BLaER1 (cell line): ENCODE data around the gene TIMM29.
"Not testable (repeated sequence)": the region's sequence is repeated elsewhere in the genome, so short reads cannot be mapped to it uniquely, and the experiment has no call there.

Experiments
- H3K27ac ChIP-seq: shearing (Covaris generic); formaldehyde crosslinking; 2 replicates; pipeline ENCODE4 v1.8.1; 2022
- H3K27me3 ChIP-seq: shearing (Covaris generic); formaldehyde crosslinking; 2 replicates; pipeline ENCODE4 v1.8.1; 2022
- H3K36me3 ChIP-seq: shearing (Covaris generic); formaldehyde crosslinking; 2 replicates; pipeline ENCODE4 v1.8.1; 2022
- H3K4me1 ChIP-seq: shearing (Covaris generic); formaldehyde crosslinking; 2 replicates; pipeline ENCODE4 v1.8.1; 2022
- H3K4me2 ChIP-seq: shearing (Covaris generic); formaldehyde crosslinking; 2 replicates; pipeline ENCODE4 v1.8.1; 2022
- H3K4me3 ChIP-seq: shearing (Covaris generic); formaldehyde crosslinking; 2 replicates; pipeline ENCODE4 v1.8.1; 2022
- H3K9ac ChIP-seq: shearing (Covaris generic); formaldehyde crosslinking; 2 replicates; pipeline ENCODE4 v1.8.1; 2022
- H3K9me3 ChIP-seq: shearing (Covaris generic); formaldehyde crosslinking; 2 replicates; pipeline ENCODE4 v1.8.1; 2022
- H4K20me1 ChIP-seq: shearing (Covaris generic); formaldehyde crosslinking; 2 replicates; pipeline ENCODE4 v1.8.1; 2022
- Cebpa-rat ChIP-seq: shearing (Covaris generic); IDR thresholded peaks from 2 replicates; pipeline ENCODE4 v1.8.1; 2022

The TIMM29 gene

GRCh38 chr19:10936661-10937084 lies 8.1 kb downstream of the TIMM29 start:
- H3K4me2 ChIP-seq: 0 out of 2 replicates have a peak overlapping the region, but pooled peaks have one; percentile 28
- H3K4me1 ChIP-seq: peaks cover 32% of the 10 kb centered on the region
- H3K27ac ChIP-seq: no peak overlapping the region

GRCh38 chr19:10941649-10942048 lies 13.0 kb downstream of the TIMM29 start:
- Histone ChIP-seq H3K4me2 (peak overlapping the region; percentile 34), H3K4me1 (peaks cover 61% of the 10 kb centered on the region)
- H3K36me3 ChIP-seq, H3K9me3 ChIP-seq, H3K9ac ChIP-seq, H4K20me1 ChIP-seq, H3K27ac ChIP-seq, H3K27me3 ChIP-seq, H3K4me3 ChIP-seq: not testable (repeated sequence)

More at GRCh38 chr19:10936661-10937084, 8.1 kb downstream of the TIMM29 start:
- H3K4me3 ChIP-seq: no peak overlapping the region
- peaks cover 32% of the 10 kb centered on the region for H4K20me1 ChIP-seq
- no peak for TF ChIP-seq Cebpa-rat
- H3K9ac ChIP-seq: no peak overlapping the region
- H3K36me3 ChIP-seq: peaks cover 29% of the 10 kb centered on the region
- no peaks in the 10 kb centered on the region for H3K9me3 ChIP-seq
- no peaks in the 10 kb centered on the region for H3K27me3 ChIP-seq

- H3K27me3 ChIP-seq, H3K36me3 ChIP-seq, H3K4me2 ChIP-seq, H3K9ac ChIP-seq, H3K9me3 ChIP-seq, H4K20me1 ChIP-seq, H3K27ac ChIP-seq, H3K4me3 ChIP-seq: not testable (repeated sequence)
- H3K4me1 ChIP-seq: peaks cover 64% of the 10 kb centered on the region
Observed at GRCh38 chr19:10943412-10943811, 14.8 kb downstream of the TIMM29 start.

DNA sequence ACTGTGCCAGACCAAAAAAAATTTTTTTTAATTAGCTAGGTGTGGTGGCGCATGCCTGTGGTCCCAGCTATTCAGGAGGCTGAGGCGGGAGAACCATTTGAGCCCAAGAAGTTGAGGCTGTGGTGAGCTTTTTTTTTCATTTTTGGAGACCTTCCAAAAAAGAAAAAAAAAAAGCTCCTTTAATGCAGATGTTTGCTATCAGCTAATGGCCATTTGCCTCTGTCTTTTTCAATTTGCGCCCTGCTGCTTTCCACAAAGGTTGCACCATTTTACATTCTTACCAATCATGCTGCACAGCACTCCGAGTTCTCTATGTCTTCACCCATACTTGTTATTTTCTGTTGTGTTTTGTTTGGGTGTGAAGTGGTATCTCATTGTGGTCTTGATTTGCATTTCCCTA lies 16.7 kb downstream of the TIMM29 start:
- H3K4me1 ChIP-seq: peaks cover 51% of the 10 kb centered on the region
- no peak overlapping the region for H3K27ac ChIP-seq
- no peak overlapping the region for H3K9ac ChIP-seq
- H3K27me3 ChIP-seq: no peaks in the 10 kb centered on the region
- H3K4me3 ChIP-seq: no peak overlapping the region
- H3K9me3 ChIP-seq: no peaks in the 10 kb centered on the region
- no peaks in the 10 kb centered on the region for H3K36me3 ChIP-seq
- 0 out of 2 replicates have a peak overlapping the region, but pooled peaks have one; percentile 9 for H3K4me2 ChIP-seq
- TF ChIP-seq Cebpa-rat: no peak
- no peaks in the 10 kb centered on the region for H4K20me1 ChIP-seq

DNA sequence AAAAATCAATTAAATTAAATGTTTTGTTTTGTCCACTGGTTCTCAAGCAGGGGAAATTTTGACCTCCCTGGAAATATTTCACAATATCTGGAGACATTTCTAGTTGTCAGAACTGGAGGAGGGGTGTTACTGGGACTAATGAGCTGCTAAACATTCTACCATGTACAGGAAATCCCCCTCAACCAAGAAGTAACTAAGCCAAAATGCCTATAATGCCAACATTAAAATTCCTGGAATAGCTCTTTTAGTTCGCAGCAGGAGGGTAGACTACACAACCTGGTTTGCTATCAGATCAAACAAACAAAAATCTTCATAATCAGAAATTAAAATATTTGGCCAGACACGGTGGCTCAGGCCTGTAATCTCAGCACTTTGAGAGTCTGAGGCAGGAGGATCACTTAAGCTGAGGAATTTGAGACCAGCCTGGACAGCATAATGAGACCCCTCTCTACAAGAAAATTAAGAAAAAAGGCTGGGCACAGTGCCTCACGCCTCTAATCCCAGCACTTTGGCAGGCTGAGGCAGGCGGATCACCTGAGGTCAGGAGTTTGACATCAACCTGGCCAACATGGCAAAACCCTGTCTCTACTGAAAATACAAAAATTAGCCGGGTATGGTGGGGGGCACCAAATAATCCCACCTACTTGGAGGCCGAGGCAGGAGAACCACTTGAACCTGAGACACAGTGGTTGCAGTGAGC lies 18.5 kb downstream of the TIMM29 start:
- Histone ChIP-seq H3K4me3 (no peak overlapping the region), H3K9ac (no peak overlapping the region), H3K4me2 (no peak overlapping the region), H3K36me3 (no peaks in the 10 kb centered on the region), H3K9me3 (no peaks in the 10 kb centered on the region), H4K20me1 (no peaks in the 10 kb centered on the region), H3K27me3 (no peaks in the 10 kb centered on the region), H3K4me1 (peaks cover 42% of the 10 kb centered on the region), H3K27ac (no peak overlapping the region)
- TF ChIP-seq Cebpa-rat: no peak

GRCh38 chr19:10952809-10953208 lies 24.2 kb downstream of the TIMM29 start:
- H3K4me3 ChIP-seq: no peak overlapping the region
- H3K9ac ChIP-seq: no peak overlapping the region
- H4K20me1 ChIP-seq: no peaks in the 10 kb centered on the region
- H3K4me1 ChIP-seq: peaks cover 32% of the 10 kb centered on the region
- H3K9me3 ChIP-seq: no peaks in the 10 kb centered on the region
- H3K36me3 ChIP-seq: no peaks in the 10 kb centered on the region
- no peak overlapping the region for H3K4me2 ChIP-seq
- no peak overlapping the region for H3K27ac ChIP-seq
- no peaks in the 10 kb centered on the region for H3K27me3 ChIP-seq
- TF ChIP-seq Cebpa-rat: no peak

DNA sequence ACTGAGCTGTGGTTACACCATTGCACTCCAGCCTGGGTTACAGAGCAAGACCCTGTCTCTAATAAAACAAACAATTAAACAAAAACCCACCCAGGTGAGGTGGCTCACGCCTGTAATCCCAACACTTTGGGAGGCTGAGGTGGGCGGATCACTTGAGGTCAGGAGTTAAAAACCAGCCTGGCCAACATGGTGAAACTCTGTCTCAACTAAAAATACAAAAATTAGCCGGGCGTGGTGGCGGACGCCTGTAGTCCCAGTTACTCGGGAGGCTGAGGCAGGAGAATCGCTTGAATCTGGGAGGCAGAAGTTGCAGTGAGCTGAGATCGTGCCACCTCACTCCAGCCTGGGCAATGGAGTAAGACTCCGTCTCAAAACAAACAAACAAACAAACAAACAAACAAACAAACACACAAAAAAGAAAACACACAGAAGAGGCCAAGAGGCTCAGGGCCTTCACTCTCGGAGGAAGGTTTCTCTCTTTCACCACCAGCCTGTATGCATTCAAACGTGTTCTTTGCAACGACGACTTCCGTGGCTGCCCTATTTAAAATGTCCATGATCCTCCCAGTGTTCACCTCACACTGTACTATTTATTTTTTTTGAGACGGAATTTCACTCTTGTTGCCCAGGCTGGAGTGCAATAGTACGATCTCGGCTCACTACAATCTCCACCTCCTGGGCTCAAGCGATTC lies 30.8 kb downstream of the TIMM29 start:
- not testable (repeated sequence) for H3K27me3 ChIP-seq, H3K9me3 ChIP-seq, H3K36me3 ChIP-seq
- Histone ChIP-seq H3K4me3 (peak overlapping the region; percentile 98), H3K4me2 (peak overlapping the region; percentile 91), H3K27ac (peak overlapping the region; percentile 99), H4K20me1 (peaks cover 23% of the 10 kb centered on the region), H3K4me1 (peaks cover 39% of the 10 kb centered on the region), H3K9ac (peak overlapping the region; percentile 100)

DNA sequence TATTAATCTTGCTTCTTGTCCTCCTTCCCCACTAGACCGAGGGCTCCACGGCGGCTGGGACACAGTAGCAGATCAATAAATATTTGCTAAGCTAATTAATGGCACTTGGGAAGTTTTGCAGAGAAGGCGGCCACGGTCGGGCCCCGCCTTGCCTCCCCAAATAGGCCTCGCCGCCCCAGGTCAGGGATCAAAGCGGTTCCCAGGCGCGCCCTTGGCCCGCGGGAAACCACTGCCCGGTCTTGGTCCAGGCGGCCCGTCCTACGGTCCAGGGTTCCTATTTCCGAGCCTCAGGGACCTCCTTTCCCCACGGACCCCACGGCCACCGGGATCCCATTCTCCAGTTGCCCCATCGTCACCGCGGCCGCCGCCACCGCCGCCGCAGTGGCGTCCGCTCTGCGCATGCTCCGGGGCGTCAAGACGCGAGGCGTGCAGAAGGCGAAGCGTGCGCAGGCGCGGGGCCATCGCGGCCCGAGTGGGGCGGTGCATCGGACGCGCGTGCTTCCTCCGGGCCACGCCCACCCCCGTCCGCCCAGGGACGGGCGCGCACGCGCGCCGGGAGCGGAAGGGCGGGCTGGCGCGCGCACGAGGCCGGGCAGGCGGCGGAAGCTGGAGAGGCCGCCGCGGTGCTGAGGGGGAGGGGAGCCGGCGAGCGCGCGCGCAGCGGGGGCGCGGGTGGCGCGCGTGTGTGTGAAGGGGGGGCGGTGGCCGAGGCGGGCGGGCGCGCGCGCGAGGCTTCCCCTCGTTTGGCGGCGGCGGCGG lies 31.9 kb downstream of the TIMM29 start, which contains the start of gene SMARCA4:
TSS of gene SMARCA4 (plus strand) at position 717 of the 759 bp plus-strand sequence. CDS start 23,122 bp downstream, outside the sequence.
- Histone ChIP-seq H3K4me1 (peaks cover 45% of the 10 kb centered on the region), H3K4me3 (peak within 1 kb of the TSS; percentile 98), H3K4me2 (peak within 1 kb of the TSS; percentile 91), H3K27ac (peak within 1 kb of the TSS; percentile 99), H3K9ac (peak within 1 kb of the TSS; percentile 100), H4K20me1 (peaks cover 34% of the 10 kb centered on the region), H3K27me3 (no peaks in the 10 kb centered on the region), H3K36me3 (peaks cover 12% of the 10 kb centered on the region; the same call in 1 of the 2 replicates), H3K9me3 (no peaks in the 10 kb centered on the region)
- TF ChIP-seq Cebpa-rat: no peak

DNA sequence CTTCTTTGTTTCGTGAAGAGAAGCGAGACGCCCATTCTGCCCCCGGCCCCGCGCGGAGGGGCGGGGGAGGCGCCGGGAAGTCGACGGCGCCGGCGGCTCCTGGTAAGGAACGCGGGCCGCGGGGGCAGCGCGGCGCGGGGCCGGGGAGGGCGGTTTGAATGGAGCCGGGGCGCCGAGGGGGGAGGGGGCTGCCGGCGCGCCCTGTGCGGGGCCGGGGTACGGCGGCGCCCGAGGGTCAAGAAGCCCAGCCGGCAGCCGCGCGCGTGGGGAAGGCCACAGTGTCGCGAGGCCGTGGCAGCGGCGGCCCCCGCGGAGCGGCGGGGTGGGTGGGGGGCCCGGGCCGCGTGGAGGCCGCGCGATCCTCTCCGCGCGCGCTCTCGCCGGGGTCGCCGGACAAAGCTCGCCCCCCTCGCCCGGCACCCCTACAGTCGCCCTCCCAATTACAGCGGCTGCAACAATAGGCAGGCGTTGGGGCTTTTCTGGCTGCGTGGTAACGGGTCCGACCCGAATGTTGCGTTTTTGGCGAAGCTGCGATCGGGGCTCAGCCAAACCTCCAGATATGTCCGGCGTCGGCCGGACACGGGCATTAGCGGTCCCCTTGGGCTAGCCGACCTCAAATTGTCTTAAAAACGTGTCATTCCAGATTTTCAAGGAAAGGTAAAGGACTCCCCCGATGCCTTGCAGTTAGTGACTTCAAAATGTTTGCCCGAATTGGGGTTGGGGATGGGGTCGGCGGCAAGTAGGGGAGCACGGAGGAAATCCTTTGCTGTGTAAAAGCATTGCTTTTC lies 32.7 kb downstream of the TIMM29 start:
- Histone ChIP-seq H3K4me3 (peak overlapping the region; percentile 98), H3K4me2 (peak overlapping the region; percentile 87), H3K9me3 (no peaks in the 10 kb centered on the region), H3K27ac (peak overlapping the region; percentile 99), H3K4me1 (peaks cover 52% of the 10 kb centered on the region), H3K27me3 (no peaks in the 10 kb centered on the region), H3K36me3 (peaks cover 12% of the 10 kb centered on the region; the same call in 1 of the 2 replicates), H4K20me1 (peaks cover 42% of the 10 kb centered on the region), H3K9ac (peak overlapping the region; percentile 100)
- TF ChIP-seq Cebpa-rat: no peak
